ENCODE data around the gene IGFL3.
"Not testable (repeated sequence)": the region's sequence is repeated elsewhere in the genome, so short reads cannot be mapped to it uniquely, and the experiment has no call there.

Gene IGFL3

DNA sequence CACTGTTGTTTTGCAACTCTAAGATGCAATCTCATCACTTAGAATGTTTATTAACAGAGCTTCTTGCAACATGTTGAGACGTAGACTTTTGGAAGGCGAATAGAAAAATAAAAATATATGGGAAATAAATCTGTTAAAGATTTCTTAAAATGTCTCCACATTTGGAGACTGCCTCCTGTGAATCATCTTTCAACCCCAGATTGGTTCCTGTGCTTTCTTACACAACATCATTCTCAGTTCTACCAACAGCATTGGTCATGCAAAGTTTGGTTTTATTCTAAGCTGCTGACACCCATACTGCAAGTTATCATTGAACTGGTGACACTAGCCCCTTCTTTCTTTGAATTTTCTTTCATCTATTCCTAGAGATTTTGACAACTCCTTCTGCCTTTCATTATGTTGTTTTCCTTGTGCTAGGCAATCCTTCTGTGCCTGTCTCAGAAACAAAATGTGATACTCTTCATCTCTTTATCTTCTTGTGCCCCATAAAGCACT, 1.6 kb upstream of the IGFL3 start:
- DNase-seq, result no peak

DNA sequence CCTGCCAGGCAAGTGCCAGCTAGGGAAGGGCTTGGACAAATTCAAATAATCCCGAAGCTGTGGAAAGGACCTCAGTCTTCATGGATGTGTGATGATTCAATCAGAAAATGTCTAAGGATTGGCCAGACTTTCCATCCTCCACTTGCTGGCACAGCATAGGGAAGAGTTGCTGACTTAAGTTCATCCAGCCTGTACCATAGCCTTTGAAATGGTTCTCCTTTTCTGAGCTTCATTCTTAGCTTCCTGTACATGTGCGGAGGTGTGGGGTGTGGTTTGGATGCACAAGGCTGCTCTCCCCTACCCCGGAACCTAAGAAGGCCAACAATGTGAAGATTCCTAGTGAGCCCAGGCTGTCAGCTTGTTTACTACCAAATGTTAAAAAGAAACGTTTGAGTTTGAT, 959 bp upstream of the IGFL3 start:
- DNase-seq, result no peak

DNA sequence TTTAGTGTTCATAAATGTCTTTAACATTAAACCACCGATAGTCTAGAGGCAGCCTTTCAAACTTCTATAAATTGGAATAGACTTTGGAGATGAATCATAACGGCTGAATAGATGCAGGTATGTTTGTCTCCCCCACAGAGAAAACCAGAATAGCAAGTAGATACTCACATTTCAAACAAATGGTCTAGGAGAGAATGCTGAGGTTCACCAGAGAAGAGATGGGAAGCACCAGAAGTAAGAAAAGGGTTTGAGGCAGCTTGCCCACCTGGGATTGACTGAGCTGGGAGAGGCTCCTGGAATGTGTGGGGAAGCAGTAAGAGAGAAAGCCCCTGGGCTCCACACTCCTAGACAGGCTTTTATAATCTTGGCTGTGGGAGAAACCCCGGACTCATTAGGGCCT, 6.4 kb downstream of the IGFL3 start:
- DNase-seq, result no peak

DNA sequence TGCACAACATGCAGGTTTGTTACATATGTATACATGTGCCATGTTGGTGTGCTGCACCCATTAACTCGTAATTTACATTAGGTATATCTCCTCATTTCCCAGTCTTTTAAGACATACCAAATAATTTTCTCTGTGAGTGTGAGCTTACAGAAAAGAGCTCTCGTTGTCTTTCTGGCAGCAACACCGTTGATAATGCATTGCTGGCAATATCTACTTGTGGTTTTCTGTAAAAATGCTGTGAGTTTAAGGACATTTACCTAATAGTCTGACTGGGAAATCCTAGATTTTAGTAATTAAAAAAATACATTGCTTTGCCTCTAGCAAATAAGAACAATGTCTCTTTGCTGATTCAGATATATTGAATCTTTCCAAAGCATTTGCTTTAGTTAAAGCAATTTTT, 8.4 kb downstream of the IGFL3 start:
- DNase-seq, result no peak

DNA sequence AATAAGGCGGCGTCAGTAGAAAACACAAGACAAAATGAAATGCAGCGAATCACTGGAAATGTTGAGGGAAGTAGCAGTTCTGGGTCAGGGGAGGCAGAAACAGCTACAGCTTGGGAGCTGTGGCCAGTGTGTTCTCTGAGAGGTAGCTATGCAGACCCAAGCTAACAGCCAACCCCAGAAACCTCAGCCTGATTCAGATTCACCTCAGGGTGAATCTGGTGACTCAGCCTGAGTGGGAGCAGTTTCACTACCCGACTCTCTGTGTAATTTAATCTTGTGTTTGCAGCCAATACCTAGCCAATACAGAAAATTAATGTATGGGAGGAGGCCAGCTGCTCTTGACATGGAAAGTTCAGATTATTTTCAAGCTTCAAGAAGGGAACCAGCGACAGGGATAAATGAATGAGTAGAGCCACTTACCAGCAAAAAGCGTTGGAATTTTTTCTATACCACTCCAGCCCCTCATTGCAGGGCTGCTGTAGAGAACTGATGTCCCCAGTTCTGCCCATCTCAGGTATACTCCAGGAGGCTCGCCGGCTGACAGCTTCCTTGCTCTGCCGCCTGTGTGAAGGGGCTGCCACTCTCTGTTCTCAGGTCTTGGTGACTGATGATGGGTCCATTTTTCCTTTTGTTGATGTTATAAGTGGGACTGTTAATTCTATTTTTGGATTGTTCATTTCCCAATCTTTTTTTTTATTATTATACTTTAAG, 8.9 kb downstream of the IGFL3 start:
- DNase-seq, result peak in 6 of 51 donors; percentile 8 to 37 (median 12)

DNA sequence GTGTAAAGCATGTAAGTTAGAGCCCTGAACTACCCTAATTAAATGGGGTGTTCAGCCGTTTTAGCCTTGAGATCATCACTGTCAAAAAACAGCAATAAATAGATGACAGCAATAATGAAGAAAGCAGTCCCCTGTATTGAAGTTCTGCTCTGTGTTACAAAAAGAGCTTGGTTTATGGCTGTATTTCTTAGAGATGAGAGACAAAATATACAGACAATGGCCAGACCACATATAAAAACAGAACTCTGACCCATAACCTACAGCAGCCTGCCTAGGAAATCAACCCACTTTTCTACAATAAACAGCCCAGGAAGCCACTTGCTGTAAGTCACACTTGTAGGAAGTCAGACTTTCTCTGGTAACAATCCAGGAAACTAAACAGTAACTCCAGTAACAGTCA, 10.8 kb downstream of the IGFL3 start:
- no peak for DNase-seq

DNA sequence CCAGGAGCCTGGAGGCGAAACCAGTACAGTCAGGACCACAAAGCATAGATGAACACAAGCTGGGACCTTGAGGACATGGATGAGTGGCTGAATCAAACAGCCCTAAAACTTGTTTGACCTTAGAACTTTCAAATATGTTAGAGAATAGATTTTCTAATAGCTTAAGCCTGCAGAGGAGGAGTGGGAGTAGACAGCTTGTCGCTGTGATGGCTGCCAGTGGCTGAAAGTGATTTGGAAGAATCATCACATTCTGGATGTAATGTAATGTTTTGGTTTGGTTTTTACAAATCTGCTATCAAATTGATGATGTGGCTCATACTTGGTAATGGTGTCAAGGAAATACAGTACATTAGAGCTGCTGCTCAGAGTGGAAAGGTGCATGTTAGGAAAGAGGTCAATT, 12.0 kb downstream of the IGFL3 start:
- DNase-seq, result no peak

DNA sequence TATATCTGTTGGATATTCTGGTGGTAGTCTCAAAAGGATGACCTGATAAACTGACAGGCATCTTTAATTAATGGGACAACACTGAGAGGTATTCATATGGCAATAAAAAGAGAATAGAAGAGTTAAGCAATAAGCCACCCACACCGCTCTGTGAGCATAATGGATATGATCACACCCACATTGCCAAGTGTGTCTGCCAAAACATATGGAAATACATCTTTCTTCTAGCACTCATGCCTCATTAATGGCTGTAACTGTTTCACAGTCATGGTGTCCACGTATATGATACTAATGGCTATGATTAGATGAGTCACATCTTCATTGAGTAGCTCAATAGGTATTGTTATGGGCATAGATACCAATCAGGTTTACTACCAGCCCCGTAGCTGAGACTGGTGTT, 13.1 kb downstream of the IGFL3 start:
- DNase-seq, result no peak

DNA sequence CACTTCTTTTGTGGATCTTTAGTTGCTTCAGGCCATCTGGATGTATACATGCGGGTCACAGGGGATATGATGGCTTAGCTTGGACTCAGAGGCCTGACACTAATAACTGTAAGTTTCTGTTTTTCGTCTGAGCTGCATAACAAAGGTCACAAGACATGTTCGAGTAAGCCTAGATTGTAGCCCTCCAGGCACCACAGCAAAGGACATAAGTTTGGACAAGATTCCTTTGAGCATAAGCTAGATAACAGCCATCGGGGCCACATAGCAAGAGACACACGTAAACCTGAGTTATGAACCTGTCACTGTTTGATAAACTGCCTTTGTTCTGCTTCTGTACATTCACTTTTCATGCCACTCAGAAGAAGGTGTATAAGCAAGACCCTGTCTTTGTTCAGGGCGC, 14.6 kb downstream of the IGFL3 start:
- DNase-seq, result no peak

DNA sequence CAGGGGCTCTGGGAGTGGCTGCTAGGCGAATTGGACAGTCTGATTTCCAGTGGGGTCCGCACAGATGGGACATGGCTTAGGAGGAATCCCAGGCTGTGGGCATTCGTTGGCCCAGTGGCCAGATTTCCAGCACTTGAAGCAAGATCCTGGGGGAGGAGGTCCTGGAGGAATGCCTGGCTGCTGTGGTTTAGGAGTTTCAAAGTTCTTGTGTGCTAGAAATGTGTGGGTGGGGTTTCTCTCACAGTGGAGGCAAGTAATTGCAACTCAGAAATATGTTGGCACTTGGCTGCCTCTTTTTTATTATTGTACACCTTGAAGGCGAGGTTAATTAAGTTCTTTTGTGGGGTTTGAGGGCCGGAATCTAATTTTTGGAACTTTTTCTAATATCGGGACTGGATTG, 17.1 kb downstream of the IGFL3 start:
- DNase-seq, result no peak

DNA sequence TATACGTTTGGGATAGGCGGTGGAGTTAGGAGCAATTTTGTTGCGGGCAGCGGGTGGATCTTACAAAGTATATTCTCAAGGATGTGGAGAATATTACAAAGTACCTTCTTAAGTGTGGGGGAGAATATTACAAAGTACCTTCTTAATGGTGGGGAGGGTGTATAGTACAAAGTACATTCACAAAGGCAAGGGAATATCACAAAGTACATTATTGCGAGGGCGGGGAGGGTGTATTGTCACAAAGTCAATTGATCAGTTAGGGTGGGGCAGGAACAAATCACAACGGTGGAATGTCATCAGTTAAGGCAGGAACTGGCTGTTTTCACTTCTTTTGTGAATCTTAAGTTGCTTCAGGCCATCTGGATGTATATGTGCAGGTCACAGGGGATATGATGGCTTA, 22.2 kb downstream of the IGFL3 start:
- not testable (repeated sequence) for DNase-seq

DNA sequence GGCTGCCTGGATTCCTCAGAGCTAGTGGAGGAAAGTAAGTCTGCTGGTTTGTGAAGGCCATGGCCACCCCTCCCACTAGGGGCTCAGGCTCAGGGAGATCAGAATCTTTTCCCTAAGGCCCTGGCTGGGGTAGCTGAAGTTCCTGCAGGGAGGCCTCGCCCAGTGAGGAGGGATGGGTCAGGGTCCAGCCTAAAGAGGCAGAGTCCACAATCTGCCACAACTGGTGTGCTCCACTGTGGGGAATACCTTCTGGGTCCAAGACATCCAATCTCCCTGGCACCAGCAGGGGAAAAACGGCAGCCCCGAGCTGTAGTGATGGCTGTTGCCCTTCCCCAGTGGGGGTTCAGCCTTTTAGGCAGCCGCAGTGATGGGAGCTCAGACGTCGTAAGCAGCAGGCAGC, 23.2 kb downstream of the IGFL3 start:
- DNase-seq, result no peak

DNA sequence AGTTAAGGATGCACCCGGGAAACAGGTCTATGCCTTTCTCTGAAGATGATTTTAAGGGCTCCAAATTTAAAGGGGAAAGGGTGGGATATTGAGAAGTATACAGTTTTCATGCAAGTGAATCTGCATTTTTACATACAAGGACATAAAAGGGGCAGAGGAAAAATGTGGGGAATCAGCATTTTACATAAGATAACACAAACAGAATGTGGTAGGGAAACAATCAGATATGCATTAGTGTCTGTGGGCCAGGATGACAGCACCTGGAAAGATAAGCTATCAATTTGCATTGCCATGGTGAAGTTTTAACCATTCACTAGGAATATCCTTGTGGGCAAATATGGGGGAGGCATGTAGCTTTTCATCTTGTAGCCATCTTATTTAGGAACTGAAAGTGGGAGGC, 24.1 kb downstream of the IGFL3 start:
- DNase-seq, result no peak

DNA sequence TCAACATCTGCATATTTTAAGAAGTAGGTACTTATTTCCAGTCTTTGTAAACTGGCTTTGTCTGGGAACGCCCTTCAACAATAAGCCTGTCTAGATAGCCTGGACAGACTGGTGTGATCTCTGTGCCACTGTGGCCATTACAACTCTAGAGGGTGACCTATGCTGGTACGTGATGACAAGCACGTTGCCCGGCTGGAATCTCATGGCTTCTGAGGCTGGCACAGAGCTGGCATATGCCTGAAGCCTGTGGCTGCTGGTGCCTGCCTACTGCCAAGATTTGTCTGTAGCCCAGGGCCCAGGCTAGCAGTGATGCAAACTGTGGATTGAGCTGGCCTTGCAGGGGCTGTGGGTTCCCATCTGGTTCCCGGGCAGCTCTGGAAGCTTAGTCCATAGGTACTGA, 34.0 kb downstream of the IGFL3 start:
- DNase-seq, result no peak

DNA sequence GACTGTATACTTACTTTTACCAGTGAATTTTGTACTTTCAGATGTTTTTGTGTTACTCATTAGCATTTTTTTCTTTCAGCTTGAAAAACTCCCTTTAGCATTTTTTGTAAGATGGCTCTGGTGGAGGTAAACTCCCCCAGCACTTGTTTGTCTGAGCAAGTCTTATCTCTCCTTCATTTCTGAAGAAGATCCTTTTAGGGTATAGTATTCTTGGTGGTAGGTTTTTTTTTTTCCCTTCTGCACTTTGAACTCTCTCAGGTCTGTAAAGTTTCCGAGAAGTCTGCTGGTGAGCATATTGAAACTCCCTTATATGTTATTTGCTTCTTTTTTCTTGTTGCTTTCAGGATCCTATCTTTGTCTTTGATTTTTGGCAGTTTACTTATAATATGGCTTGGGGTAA, 35.1 kb downstream of the IGFL3 start:
- DNase-seq, result no peak

DNA sequence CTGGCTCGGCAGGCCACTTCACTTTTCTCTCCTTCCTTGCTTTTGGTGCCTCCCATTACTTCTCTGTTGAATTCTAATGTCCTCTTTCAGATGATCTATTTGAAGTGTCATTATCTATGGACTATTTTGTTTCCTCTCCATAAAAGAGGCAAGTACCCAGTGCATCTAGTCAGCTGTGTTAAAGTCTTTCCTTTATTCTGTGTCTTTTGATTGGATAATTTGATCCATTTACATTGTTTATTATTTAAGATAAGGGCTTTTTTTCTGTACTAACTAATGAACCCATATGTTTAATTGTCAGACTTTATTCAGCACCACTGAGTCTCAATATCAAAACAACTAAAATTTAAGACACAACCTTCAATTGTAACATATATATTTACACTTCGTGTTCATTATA, 36.4 kb downstream of the IGFL3 start:
- no peak for DNase-seq

DNA sequence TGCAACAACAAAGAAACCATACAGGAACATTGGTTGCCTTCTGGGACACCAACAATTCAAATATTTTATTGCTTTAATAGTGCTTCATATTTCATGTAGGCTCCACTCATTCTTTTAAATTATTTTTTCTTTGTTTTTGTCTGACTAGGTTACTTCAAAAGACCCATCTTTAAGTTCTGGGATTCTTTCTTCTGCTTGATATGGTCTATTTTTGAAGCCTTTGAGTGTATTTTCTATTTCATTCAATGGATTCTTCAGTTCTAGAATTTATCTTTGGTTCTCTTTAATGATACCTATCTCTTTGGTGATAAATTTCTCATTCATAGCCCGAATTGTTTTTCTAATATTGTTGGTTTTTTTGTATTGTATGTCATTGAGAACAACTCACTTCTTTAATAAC, 38.6 kb downstream of the IGFL3 start:
- DNase-seq, result no peak

DNA sequence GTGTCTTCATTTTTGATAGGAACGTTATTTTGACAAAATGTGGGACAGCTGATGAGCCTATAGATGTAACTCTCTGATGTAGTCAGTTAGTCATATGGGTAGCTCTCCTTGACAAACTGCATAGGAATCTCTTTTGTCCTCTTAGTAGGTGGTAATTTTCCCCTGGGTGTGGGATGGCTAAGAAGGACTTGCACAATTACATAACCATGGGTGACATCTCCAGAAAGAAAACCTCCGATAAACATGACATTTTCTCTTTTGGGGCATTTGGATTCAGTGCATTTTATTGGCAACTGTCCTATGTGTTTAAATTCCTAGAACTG, 41.8 kb downstream of the IGFL3 start:
- no peak for DNase-seq

DNA sequence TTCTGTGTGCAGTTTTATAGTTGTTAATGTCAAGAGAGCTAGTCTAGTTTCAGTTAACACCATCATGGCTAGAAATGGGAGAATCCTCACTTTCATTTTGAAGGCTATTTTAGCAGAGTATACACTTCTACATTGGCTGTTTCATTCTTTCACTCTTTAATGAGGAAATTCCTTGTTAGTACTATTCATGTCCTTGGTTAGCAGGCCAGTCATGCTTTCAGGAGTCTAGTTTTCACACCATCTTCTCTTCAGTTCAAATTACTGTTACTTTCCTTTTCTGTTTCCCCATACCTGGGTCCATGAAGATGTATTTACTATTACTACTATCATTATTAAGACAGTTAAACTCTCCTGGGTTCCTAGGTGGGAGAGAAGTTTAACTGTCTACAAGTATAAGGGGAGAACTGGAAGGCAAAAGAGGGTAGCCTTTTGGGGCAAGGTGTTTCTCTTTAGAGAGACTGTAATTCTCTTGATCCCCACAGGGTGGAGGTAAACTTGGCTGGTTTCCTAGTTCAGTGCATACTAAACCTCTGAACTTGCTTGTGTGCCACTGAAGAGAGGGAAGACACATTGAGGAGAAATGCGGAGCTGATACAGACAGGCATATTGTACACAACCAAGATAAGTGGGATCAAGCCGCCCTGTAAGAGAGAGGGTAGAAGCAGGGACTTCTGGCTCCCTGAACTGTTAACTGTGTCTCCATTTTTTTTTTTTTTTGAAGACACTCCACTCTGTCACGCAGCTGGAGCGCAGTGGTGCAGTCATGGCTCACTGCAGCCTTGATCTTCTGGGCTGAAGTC, 42.4 kb downstream of the IGFL3 start:
- peak in 5 of 51 donors; percentile 7 to 32 (median 12) for DNase-seq

DNA sequence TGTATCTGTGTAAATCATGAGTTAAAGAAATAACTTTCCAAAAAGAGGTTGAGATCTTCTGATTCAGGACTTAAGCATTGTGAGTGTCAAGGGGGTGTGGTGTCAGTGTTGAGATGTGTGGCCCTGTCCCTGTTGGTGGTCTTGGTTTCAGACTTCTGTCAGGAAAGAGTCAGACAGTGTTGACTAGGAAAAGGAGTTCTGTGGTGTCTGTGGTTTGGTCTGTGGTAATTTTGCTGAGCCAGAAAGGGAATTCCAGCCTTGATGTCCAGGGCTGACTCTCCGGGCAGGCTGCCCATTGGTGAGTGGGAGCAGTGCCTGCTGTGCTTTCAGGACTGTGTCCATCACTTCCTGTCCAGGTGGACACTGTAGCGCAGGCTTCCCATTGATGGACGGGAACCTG, 43.9 kb downstream of the IGFL3 start:
- DNase-seq, result peak in 3 of 51 donors; percentile 2 to 11 (median 3)

DNA sequence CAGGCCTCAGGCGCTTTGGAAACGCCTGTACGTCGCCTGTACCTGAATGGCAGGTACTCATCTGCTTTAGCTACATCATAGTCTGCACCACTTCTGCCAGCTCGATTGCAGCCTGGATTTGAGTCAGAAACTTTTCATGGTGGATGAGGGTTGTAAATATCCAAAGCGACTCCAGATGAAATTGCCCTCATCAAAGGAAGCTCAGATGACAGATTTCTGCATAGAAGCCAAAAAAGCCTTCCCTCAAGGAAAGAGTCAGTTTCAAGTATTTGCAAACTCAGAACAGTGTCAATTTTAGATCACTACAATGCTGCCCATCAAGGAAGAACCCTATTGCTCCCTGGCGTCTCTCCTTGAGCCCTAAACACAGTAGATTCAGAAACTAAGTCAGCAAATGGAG, 44.9 kb downstream of the IGFL3 start:
- DNase-seq, result no peak

DNA sequence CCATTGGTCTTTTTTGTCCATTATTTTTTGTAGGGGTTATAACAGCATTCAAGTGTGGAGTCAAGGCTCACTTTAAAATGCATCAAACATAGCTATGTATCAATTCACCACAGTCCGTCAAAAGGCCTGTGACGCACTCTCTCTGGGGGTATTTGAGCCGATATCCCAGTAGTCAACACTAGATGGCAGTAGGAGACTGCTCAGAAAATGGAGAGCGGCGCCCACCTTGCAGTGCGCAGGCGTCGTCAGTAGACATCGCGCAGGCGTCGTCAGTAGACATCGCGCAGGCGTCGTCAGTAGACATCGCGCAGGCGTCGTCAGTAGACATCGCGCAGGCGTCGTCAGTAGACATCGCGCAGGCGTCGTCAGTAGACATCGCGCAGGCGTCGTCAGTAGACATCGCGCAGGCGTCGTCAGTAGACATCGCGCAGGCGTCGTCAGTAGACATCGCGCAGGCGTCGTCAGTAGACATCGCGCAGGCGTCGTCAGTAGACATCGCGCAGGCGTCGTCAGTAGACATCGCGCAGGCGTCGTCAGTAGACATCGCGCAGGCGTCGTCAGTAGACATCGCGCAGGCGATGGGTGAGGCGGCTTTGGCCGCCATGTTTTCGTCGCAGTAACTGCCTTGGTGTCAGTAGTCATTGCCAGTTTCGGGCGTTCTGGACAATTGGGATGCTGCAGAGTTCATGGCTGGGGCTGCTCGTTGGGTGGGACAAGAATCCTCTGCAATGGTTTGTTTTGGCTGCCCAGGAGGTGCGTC, 45.7 kb downstream of the IGFL3 start:
- DNase-seq, result peak in 35 of 51 donors; percentile 7 to 76 (median 43)

DNA sequence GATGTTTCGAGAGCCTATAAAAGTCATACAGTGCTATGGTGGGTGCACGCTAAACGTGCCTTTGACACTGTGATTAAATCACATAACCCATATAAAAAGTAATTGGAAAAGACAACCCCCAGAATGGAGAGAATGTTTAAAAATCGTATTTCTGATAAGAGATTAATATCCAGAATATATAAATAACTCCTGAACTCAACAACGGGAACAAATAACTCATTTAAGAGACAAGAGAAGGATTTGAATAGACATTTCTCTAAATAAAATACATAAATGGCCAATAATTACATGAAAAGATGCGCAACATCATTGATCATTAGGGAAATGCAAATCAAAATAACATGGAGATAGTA, 46.7 kb downstream of the IGFL3 start:
- no peak for DNase-seq
